Body of pancreas (tissue), 4 donors: ENCODE measurements around the gene ITPR2. TPM values are rescaled to one million over a fixed set of nuclear protein-coding genes. Genes with fewer than 3 reads are reported as not detected.
"Not testable (repeated sequence)": the region's sequence is repeated elsewhere in the genome, so short reads cannot be mapped to it uniquely, and the experiment has no call there.

ENCODE experiments used
- ATAC-seq: fragments of 150-250 bp; one replicate; pipeline ENCODE4 v1.9.1; 2016
- DNase-seq, 4 donors: peaks; one replicate each; pipeline ENCODE4 v3.0.0-alpha.2; 2019
- H3K27ac ChIP-seq, 4 donors: fragments of 200-600 bp; sonication (generic); 1 replicate in 3 of 4; 2 replicates in 1 of 4; pipeline versions ENCODE4 v1.5.1 to v1.6.1; 2016 to 2019; ENCODE audit warnings: mild to moderate bottlenecking in 1 of 4, mixed read lengths in 1 of 4, moderate library complexity in 1 of 4
- H3K27me3 ChIP-seq, 2 donors: fragments of 200-600 bp; sonication (generic); one replicate each; pipeline ENCODE4 v1.6.0; 2016; ENCODE audit warnings: mild to moderate bottlenecking in 1 of 2
- H3K36me3 ChIP-seq, 2 donors: fragments of 200-600 bp; sonication (generic); replicated peaks in 1 of 2; 2 replicates each; pipeline ENCODE4 v1.5.1; 2016; ENCODE audit warnings: low read depth in 2 of 2; ENCODE audit not compliant: insufficient read depth in 1 of 2
- H3K4me1 ChIP-seq: fragments of 200-600 bp; sonication (generic); one replicate; pipeline ENCODE4 v1.6.0; 2016
- H3K4me3 ChIP-seq, 2 donors: fragments of 200-600 bp; sonication (generic); 1 replicate in 1 of 2; 2 replicates in 1 of 2; pipeline ENCODE4 v1.5.1; 2016 to 2019
- H3K9me3 ChIP-seq, 3 donors: fragments of 200-600 bp; sonication (generic); 1 replicate in 2 of 3; 2 replicates in 1 of 3; pipeline ENCODE4 v1.5.1; 2016
- POLR2A ChIP-seq, 3 donors: fragments of 450-650 bp; IDR thresholded peaks; one replicate each; pipeline ENCODE4 v1.6.1; 2016; ENCODE audit warnings: antibody characterized with exemption in 3 of 3, mild to moderate bottlenecking in 2 of 3
- WGBS, 2 donors: methylation state at CpG; one replicate each; pipeline ENCODE4 v1.1.5; 2017; 5-methylcytosine and 5-hydroxymethylcytosine counted together
- intact Hi-C: fragments of 100-400 bp; cut with DNase I; formaldehyde crosslinking; loops from one replicate; pipeline ENCODE4 v1.15.1; 2023
- total RNA-seq, 2 donors: library from RNA; depleted of rRNA; stranded (reverse); fragments of >200 nt; gene quantifications; one replicate each; pipeline ENCODE4 v1.1.0, GENCODE V29; 2016
- TF ChIP-seq, protein P1 (sequence below), 7 experiments: fragments of 450-650 bp in 4 of 7; fragments of 200-600 bp in 3 of 7; sonication (generic) in 3 of 7; IDR thresholded peaks; one replicate each; pipeline ENCODE4 v1.5.1; 2016 to 2019; ENCODE audit warnings: antibody characterized with exemption in 7 of 7

Gene ITPR2
- total RNA-seq, 2 donors from 2014 or later, result 37.4 to 92.9 TPM

DNA sequence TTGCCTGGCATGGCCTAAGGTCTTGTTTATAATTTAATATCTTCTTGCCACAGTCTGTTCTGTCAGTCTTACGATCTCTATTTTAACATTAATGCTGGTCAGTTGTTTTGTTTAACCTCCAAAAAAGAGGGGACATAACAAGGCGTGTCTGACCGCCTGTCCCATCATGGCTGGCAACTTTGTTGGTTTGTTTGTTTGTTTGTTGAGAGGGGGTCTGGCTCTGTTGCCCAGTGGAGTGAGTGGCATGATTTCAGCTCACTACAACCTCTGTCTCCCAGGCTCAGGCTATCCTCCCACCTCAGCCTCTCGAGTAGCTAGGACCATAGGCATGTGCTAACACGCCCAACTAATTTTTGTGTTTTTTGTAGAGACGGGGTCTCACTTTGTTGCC, 36.1 kb upstream of the ITPR2 start:
- H3K4me1 ChIP-seq, result peaks cover 56% of the 10 kb centered on the region
- ATAC-seq (no peak), DNase-seq (no peak)
- peak overlapping the region; percentile 0 to 36 (median 22) for H3K27ac ChIP-seq
- H3K4me3 ChIP-seq, result no peak overlapping the region
- no peaks in the 10 kb centered on the region for H3K9me3 ChIP-seq
- 93 to 94% methylated on average over 6 of the region's 6 CpGs for WGBS, 2 donors
- H3K36me3 ChIP-seq, result no peaks in the 10 kb centered on the region
- H3K27me3 ChIP-seq, result no peaks in the 10 kb centered on the region
- TF ChIP-seq POLR2A (IDR thresholded peaks at IDR 0.05), result no peak
- TF ChIP-seq, protein P1, sequence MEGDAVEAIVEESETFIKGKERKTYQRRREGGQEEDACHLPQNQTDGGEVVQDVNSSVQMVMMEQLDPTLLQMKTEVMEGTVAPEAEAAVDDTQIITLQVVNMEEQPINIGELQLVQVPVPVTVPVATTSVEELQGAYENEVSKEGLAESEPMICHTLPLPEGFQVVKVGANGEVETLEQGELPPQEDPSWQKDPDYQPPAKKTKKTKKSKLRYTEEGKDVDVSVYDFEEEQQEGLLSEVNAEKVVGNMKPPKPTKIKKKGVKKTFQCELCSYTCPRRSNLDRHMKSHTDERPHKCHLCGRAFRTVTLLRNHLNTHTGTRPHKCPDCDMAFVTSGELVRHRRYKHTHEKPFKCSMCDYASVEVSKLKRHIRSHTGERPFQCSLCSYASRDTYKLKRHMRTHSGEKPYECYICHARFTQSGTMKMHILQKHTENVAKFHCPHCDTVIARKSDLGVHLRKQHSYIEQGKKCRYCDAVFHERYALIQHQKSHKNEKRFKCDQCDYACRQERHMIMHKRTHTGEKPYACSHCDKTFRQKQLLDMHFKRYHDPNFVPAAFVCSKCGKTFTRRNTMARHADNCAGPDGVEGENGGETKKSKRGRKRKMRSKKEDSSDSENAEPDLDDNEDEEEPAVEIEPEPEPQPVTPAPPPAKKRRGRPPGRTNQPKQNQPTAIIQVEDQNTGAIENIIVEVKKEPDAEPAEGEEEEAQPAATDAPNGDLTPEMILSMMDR (IDR thresholded peaks at IDR 0.05), result no peak
- intact Hi-C loops, result no loop called here

DNA sequence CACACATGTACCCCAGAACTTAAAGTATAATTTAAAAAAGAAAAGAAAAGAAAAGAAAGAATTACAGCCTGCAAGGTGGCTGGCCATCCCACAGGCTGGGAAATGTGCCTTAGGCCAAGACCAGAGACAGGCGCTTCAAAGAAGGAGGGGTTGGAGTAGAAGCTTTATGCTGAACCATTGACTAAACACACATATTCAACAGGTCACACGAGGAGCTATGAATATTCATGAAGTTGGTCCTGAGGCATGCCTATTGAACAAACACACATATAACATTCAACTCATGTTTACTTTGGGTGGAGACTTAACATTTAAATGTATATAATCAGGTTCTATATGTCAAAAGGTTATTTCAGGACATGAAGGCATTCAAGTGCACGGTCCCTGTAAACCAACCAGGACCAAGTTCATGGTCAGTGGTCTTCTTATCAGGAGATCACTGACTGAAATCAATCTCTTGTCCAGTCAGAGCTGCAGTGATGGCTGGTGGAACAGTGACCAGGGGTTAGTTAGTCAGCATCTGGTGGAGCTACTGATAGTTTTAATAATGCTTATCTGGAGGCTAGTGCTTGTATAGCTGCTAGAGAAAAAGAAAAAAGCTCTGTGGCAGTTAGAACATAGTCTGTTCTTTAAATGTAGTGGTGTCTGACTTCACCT, 35.6 kb upstream of the ITPR2 start:
- ATAC-seq (no peak), DNase-seq (no peak)
- 70 to 81% methylated on average over 3 of the region's 3 CpGs for WGBS, 2 donors
- Histone ChIP-seq H3K9me3 (no peaks in the 10 kb centered on the region), H3K36me3 (no peaks in the 10 kb centered on the region), H3K4me3 (no peak overlapping the region), H3K27me3 (no peaks in the 10 kb centered on the region), H3K4me1 (peaks cover 56% of the 10 kb centered on the region), H3K27ac (peak overlapping the region; percentile 0 to 36 (median 22))
- TF ChIP-seq, protein P1 (IDR thresholded peaks at IDR 0.05), result no peak
- TF ChIP-seq POLR2A (IDR thresholded peaks at IDR 0.05), result no peak
- intact Hi-C loops, result no loop called here

DNA sequence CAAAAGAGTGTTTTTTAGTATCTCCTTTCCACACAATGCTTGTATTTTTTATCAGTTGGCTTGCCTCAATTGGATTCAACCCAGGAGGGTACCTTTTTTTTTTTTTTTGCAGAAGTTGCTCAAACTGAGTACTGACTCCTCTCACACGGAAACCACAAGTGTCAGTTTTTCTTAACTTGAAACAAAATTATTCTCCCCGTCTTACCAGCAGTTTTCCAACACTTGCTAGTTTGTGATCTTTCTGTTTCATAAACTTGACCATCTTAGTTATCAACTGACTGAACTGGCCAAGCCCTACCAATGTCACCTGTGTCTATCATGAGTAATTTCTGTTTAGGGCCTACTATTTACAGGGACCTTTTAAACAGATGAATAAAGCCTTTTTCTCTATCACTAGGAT, 34.1 kb upstream of the ITPR2 start:
- H3K27me3 ChIP-seq, result no peaks in the 10 kb centered on the region
- H3K27ac ChIP-seq, result peak overlapping the region in 3 of 4 donors; percentile 44 to 66 (median 48)
- no peaks in the 10 kb centered on the region for H3K36me3 ChIP-seq
- intact Hi-C loops, result no loop called here
- WGBS, 2 donors, result 32 to 39% methylated on average over 2 of the region's 2 CpGs
- DNase-seq, result no peak
- no peak overlapping the region for H3K4me3 ChIP-seq
- H3K4me1 ChIP-seq, result peaks cover 54% of the 10 kb centered on the region
- no peaks in the 10 kb centered on the region for H3K9me3 ChIP-seq
- ATAC-seq, result no peak
- TF ChIP-seq POLR2A (IDR thresholded peaks at IDR 0.05), result no peak
- TF ChIP-seq, protein P1 (IDR thresholded peaks at IDR 0.05), result no peak

DNA sequence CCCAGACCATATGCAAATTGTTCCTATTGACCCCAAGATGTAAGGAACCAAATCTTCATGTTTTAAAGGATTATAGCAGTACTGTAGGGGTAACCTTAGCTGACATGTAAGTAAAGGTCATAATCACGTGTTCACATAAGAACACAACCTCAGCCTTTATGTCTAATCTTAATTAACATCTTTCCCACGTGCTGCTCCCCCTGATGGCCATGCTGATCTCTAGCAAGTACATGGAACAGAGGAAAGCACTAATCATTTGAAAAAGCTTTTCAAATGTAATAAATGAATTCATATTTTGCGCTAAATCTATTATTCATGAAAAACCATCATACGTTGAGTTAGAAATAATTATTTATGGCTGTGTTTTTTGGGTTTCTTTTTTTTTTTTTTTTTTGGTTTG, 30.5 kb upstream of the ITPR2 start:
- 65 to 69% methylated on average over 4 of the region's 4 CpGs for WGBS, 2 donors
- DNase-seq, result no peak
- ATAC-seq, result no peak
- no peak overlapping the region for H3K27ac ChIP-seq
- no peaks in the 10 kb centered on the region for H3K36me3 ChIP-seq
- H3K4me3 ChIP-seq, result no peak overlapping the region
- H3K4me1 ChIP-seq, result peaks cover 22% of the 10 kb centered on the region
- H3K27me3 ChIP-seq, result no peaks in the 10 kb centered on the region
- no peak for TF ChIP-seq POLR2A (IDR thresholded peaks at IDR 0.05)
- TF ChIP-seq, protein P1 (IDR thresholded peaks at IDR 0.05), result peak in 1 of 7 experiments; percentile 5
- no peaks in the 10 kb centered on the region for H3K9me3 ChIP-seq
- intact Hi-C loops, result no loop called here

DNA sequence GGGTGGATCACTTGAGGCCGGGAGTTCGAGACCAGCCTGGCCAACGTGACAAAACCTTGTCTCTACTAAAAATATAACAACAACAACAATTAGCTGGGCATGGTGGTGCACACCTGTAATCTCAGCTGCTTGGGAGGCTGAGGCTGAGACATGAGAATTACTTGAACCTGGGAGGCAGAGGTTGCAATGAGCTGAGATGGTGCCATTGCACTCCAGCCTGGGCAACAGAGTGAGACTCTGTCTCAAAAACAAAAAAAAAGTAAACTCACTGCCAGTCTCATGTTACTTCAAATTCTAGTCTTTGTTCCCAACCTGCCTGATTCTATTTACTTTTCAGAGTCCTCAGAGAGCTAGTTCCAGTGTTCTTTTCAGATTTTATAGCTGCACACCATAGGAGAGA, 29.8 kb upstream of the ITPR2 start:
- H3K9me3 ChIP-seq, H3K4me3 ChIP-seq, DNase-seq, H3K36me3 ChIP-seq, ATAC-seq, intact Hi-C loops, H3K27me3 ChIP-seq, H3K27ac ChIP-seq: not testable (repeated sequence)
- peaks cover 17% of the 10 kb centered on the region for H3K4me1 ChIP-seq
- 93 to 98% methylated on average over 3 of the region's 3 CpGs for WGBS, 2 donors
